HG03439 (cell line): ENCODE data around the gene C2orf78.
"Not testable (repeated sequence)": the region's sequence is repeated elsewhere in the genome, so short reads cannot be mapped to it uniquely, and the experiment has no call there.

ENCODE experiments used
- ATAC-seq: cut with Tn5 transposase; IDR thresholded peaks from one replicate; pipeline ENCODE4 v1.9.1; 2021; ENCODE audit warnings: mild to moderate bottlenecking, moderate library complexity; ENCODE audit not compliant: unreplicated experiment

The C2orf78 gene

GRCh38 chr2:73778867-73779466 is 5.0 kb upstream of the C2orf78 start:
- ATAC-seq: not testable (repeated sequence)

- peak; percentile 100 for ATAC-seq
These were observed 4.3 kb upstream of the C2orf78 start, which contains the start of gene DUSP11 for GRCh38 chr2:73779467-73780236. Gene DUSP11 (minus strand): TSS chr2:73780103. CDS start chr2:73779974, 129 bp downstream.

GRCh38 chr2:73780237-73780582 is 3.8 kb upstream of the C2orf78 start:
- no peak for ATAC-seq

GRCh38 chr2:73783402-73783801 is 581 bp upstream of the C2orf78 start:
- ATAC-seq: not testable (repeated sequence)

GRCh38 chr2:73811878-73812277 is 27.9 kb downstream of the C2orf78 start:
- ATAC-seq: no peak

- no peak for ATAC-seq
These were observed 28.7 kb downstream of the C2orf78 start for GRCh38 chr2:73812635-73813034.

- ATAC-seq: no peak
These were observed 34.3 kb downstream of the C2orf78 start for GRCh38 chr2:73818296-73818695.

- ATAC-seq: peak; percentile 71
These were observed 37.2 kb downstream of the C2orf78 start for GRCh38 chr2:73821227-73821626.

GRCh38 chr2:73821669-73822068 is 37.7 kb downstream of the C2orf78 start:
- no peak for ATAC-seq

GRCh38 chr2:73822276-73822675 is 38.3 kb downstream of the C2orf78 start:
- no peak for ATAC-seq

GRCh38 chr2:73822991-73823390 is 39.0 kb downstream of the C2orf78 start:
- no peak for ATAC-seq

GRCh38 chr2:73823416-73823815 is 39.4 kb downstream of the C2orf78 start:
- ATAC-seq: no peak

- ATAC-seq: no peak
These were observed 40.0 kb downstream of the C2orf78 start for GRCh38 chr2:73823916-73824523.

GRCh38 chr2:73825408-73825807 is 41.4 kb downstream of the C2orf78 start:
- ATAC-seq: no peak

- ATAC-seq: no peak
These were observed 43.0 kb downstream of the C2orf78 start for GRCh38 chr2:73827018-73827417.

GRCh38 chr2:73827660-73828388 is 43.8 kb downstream of the C2orf78 start:
- no peak for ATAC-seq

- ATAC-seq: no peak
These were observed 44.4 kb downstream of the C2orf78 start for GRCh38 chr2:73828389-73828817.

GRCh38 chr2:73828818-73829570 is 45.0 kb downstream of the C2orf78 start, which contains the start of gene STAMBP:
Gene STAMBP (plus strand): TSS chr2:73828961. CDS start chr2:73830857, 1,896 bp downstream.
- ATAC-seq: peak; percentile 86

- ATAC-seq: no peak
These were observed 47.0 kb downstream of the C2orf78 start for GRCh38 chr2:73830871-73831401.

GRCh38 chr2:73832930-73833329 is 48.9 kb downstream of the C2orf78 start:
- no peak for ATAC-seq
